NCI-H774 (cell line): Measurements from ENCODE around the gene SLCO2A1.

ENCODE experiments used
- DNase-seq: peaks from one replicate; lab custom pipeline; 2025; lab: John Stamatoyannopoulos, UW

Gene SLCO2A1

DNA sequence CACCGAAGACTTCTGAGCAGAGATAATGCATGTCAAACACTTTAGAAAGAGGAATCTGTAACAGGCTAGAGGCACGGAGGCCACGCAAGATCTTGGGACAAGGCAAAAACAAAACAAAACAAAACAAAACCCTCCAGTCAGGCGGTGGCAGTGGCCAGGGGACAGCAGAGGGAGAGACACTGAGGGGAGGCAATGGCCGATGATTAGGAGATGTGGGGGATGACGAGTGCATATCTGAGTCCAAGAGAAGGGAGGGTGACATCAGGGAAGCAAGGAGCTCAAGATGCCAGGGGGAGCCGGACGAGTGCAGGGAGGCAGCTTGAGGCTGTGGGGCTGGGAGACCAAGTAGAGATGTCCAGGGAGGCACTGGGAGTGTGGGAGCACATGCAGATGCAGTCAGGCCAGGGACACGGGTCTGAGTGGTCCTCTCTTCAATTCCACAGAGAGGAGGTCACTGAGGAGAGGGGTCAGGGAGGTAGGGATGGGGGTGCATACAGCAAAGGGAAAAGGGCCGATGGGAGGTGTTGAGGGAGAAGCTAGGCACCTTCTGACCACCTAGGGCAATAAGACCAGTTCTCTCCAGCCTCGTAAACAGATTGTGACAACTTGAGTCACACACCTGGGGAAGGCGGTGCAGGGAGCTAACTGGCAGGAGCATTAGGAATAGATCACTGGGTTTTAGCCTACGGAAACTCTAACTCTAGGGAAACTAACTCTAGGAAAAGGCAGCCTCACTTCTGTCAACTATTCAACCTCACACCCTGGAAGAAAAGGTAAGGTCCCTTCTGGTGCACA lies 29.6 kb downstream of the SLCO2A1 start:
- no peak for DNase-seq

GRCh38 chr3:133998691-133999241 lies 31.0 kb downstream of the SLCO2A1 start:
- no peak for DNase-seq

DNA sequence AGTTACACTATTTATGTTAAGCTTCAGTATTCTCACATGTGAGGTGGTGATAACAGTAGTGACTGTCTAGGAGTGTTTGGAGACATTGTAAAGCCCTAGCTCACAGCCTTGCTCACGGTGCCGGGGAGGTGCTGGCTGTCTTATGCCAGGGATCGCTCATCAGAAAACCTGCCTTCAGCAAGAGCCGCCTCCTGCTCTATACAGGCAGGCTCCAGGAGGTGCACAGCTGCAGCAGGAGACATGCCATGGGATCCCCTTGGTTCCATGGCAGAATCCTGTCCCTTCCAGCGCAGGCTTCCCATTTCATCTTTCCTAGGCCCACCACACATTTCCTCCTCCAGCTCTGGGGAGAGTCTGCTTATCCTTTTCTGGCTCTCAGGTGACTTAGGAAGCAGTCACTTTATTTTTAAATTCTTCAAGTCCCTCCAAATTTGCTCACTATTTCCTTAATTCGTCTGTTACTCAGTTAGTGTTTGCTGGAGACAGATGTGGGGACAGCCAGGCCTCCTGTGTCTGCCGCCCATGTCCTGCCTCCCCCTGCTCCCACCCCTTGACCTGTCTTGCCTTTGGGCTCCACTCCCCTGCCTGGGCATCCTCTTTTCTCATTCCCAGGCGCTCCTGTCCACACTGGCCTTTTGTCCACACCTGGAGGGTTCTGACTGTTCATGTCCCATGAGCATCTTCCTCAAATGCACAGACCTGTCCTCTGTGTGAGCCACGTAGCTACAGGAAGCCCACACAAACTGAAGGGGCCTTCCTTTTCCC lies 31.7 kb downstream of the SLCO2A1 start:
- DNase-seq: no peak

- no peak for DNase-seq
Observed at GRCh38 chr3:133996996-133997395, 32.7 kb downstream of the SLCO2A1 start.

DNA sequence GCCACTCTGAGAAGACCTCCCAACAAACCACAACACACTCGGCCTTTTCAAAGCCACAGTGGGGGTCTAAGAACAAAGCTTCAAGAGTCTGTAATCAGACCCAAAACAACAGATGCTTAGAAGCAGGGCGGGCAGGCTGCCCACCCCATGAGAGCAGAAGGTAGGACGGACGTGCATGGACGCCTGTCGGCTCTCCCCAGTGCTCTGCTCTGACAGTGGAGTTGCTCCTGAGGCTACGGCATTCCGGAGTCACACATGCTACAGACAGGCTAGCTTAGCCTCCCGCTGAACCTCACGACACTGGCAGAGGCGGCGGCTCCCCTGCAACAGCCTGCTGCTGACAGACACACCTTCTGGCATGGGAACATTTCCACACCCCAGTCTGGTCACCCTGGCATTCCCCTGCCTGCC lies 33.5 kb downstream of the SLCO2A1 start:
- no peak for DNase-seq

DNA sequence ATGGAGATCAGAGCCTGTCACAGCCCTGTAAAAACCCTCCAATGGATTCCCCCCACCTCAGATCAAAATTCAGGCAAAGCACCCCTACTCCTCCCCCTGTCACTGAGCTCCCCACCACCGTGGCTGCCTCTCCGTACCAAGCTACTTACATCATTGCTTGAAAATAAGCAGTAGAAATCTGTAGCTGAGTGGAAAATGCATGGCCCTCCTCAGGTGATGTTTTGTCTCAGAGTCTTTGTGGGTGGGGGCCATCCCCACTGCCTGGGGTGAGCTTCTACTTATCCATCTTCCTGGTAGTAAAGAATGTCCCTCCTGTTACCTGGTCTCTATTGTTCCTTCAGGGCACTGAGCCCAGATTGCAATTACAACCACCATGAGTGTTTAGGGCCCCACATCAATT lies 34.5 kb downstream of the SLCO2A1 start:
- DNase-seq: no peak

GRCh38 chr3:133994166-133994890 lies 35.4 kb downstream of the SLCO2A1 start:
- no peak for DNase-seq

DNA sequence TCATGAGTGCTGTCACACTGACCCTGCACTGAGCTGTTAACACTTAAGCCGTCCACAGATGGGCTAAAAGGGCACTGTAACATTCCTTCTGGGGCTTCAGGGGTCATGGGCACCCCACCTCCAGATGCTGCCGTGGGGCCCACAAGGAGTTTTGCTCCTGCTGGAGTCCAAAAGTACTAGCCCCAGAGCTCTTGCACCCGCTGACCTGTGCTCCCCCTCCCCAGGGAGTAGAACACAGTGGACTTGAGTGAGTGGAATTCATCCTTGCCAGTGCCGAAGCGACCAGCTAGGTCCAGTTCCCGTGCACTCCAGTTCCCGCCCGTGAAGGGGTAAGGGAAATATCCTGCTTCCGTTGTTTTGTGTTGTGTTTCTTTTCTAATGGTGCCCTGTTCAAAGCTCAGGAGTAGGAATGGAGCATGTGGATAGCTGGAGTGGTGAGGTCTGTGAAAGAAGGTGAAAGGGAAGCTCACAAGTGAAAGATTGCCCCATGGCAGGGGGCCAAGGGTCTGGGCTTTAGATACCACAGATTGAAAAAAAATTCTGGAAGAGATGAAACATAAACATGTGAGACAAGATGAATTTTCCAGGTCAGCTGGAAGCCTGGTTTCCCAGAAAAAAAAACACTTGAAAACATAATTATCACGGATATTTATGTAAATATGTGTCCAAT lies 36.6 kb downstream of the SLCO2A1 start:
- DNase-seq: no peak

DNA sequence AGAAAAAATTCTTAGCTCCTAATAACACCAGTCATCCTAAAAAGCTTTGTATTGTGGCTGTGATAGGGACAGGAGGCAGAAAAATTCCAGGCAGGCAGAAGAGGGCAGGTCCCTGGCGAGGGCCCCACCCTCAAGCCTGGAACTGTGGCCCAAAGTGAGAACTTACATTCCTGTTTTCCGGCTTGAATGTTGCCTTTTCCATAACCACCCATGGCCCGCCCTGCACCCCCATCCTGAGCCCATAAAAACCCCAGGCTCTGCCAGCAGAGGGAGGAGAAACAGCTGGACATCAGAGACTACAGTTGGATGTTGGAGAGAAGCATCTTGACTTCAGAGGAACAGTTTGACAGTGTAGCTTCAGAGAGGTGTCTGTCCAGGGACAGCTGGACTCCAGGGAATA lies 37.3 kb downstream of the SLCO2A1 start:
- no peak for DNase-seq

- DNase-seq: no peak
Observed at GRCh38 chr3:133991637-133992036, 38.1 kb downstream of the SLCO2A1 start.

DNA sequence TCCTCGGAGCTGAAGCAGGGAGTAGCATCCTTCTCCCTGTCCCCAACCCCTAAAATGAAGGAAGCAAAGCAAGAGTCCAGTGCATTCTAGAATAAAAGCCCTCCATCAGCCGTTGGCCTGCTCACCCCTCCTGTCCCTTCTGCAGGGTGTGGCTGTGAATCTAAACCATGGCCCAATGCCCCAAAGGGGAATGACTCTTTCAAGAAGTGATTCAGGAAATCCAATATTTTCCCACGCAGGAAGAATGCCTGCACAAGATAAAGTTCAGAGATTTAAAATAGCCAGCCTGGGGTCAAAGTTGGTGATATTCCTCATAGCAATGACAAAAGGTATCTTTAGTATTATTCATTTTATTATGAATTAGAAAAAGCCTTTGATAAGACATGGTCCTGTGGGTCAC lies 38.5 kb downstream of the SLCO2A1 start:
- DNase-seq: no peak

DNA sequence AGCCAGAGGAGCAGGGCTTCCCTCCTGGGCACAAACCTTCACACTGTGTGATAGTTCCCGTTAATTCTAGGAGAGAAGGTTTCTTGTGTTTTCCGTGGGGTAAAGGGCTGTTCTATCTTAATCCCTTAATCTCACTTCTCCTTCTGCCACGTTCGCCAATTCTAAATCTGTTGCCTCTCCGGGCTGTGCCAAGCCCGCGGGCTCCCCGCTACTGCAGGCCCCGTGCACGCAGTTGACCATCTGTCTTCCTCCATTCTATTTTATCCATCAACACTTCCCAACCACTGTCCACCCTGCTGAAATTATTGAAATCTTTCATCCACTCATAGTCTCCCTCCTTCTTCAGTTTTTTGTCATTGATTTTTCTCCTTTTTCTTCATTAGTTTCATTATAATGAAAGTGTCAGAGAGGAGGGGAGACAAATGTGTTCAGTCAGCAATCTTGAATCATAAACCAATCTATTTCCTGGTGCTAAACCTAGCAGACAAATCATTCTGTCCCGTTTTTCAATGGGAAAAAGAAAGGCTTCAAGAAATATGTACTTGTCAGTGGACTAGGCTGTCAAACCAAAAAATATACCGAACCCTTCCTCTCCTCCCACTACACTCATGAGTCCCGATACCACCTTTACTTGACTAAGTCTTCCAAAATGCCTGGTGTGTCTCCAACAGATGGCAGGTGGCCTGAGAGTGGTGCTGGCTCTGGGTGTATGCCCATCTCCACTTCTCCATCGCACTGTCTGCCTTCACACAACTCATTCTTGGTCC lies 39.6 kb downstream of the SLCO2A1 start:
- no peak for DNase-seq

GRCh38 chr3:133988631-133989161 lies 41.0 kb downstream of the SLCO2A1 start:
- DNase-seq: no peak

GRCh38 chr3:133987948-133988484 lies 41.7 kb downstream of the SLCO2A1 start:
- DNase-seq: no peak

GRCh38 chr3:133987136-133987535 lies 42.6 kb downstream of the SLCO2A1 start:
- no peak for DNase-seq

- no peak for DNase-seq
Observed at GRCh38 chr3:133986311-133986710, 43.4 kb downstream of the SLCO2A1 start.

DNA sequence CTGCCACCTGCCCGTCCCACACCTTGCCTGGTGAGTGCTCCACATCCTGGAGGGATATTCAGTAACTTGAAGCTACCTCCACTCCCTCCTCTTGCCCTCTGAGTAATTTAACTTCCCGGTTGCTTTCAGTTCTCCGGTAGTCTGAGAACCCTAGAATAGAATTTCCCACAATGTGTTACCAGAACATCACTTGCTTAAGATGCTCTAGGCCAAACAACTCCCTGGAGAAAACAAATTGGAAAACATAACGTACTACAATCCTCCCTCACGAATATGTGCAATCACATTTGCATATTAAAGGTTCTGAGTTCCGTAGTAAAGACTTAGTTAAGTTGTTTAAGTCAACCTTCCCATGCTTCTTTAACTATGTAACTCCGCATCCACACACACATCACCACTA lies 44.8 kb downstream of the SLCO2A1 start:
- no peak for DNase-seq

- DNase-seq: no peak
Observed at GRCh38 chr3:133983576-133984560, 45.9 kb downstream of the SLCO2A1 start.

DNA sequence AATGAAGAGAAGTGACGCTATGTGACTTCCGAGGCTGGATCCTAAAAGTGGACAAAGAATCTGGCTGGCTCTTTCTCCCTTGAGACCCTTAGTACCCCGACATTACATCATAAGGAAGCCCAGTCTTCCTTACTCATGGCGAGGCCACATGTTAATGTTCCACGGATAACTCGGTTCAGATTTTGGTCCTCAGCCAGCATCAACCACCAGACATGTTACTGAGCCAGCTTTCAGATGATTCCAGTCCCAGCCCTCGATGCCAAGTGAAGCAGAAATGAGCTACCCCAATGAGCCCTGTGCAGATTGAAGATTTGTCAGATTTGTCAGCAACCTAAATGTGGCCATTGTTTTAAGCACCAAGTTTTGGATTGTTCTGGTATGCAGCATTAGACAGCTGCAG lies 46.6 kb downstream of the SLCO2A1 start:
- no peak for DNase-seq
